Activated T-cell treated with anti-CD3 and anti-CD28 coated beads for 4 hours (primary cell): ENCODE data around the gene LRRC75A.

Experiments used
- DNase-seq: peaks from one replicate; pipeline ENCODE4 v3.0.0-alpha.2; 2020

The LRRC75A gene

GRCh38 chr17:16492613-16493530 lies 879 bp upstream of the LRRC75A start:
- no peak for DNase-seq

GRCh38 chr17:16491131-16491702 lies 776 bp downstream of the LRRC75A start:
- no peak for DNase-seq

DNA sequence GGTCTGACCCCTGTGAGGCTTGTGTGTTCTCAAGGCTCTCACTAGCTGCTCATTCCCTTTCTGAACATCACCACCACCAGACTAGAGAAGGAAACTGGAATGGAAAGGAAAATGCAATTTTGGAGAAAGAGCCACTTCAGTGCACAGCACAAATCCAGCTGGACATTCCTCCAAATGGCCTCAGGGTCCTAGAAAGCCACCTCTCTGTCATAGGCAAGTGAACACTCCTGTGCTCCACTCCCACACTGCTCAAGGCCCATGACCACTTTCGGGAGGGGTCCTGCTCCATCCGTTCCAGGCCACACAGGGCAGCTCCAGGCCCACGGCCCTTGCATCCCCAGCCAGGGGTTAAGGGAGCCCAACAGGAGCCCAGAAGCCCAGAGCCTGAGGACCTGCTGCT lies 2.6 kb downstream of the LRRC75A start:
- no peak for DNase-seq

DNA sequence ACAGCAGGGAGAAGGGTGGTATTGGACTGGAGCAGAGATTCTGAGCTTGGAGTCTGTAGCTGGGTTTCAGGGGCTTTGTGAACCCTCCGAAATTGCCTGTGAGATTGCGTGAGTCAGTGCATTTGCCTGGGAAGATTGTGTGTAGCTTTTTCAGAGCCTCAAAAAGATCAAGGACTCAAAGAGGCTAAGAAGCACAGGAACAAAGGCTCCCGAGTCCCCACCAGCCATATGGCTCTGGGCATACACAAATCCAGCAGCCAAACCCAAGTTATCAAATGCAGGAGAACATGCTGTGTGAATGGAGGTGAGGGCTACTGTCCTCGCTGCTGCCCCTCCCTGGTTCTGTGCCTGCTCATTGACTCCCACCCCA lies 3.0 kb downstream of the LRRC75A start:
- DNase-seq = no peak

DNA sequence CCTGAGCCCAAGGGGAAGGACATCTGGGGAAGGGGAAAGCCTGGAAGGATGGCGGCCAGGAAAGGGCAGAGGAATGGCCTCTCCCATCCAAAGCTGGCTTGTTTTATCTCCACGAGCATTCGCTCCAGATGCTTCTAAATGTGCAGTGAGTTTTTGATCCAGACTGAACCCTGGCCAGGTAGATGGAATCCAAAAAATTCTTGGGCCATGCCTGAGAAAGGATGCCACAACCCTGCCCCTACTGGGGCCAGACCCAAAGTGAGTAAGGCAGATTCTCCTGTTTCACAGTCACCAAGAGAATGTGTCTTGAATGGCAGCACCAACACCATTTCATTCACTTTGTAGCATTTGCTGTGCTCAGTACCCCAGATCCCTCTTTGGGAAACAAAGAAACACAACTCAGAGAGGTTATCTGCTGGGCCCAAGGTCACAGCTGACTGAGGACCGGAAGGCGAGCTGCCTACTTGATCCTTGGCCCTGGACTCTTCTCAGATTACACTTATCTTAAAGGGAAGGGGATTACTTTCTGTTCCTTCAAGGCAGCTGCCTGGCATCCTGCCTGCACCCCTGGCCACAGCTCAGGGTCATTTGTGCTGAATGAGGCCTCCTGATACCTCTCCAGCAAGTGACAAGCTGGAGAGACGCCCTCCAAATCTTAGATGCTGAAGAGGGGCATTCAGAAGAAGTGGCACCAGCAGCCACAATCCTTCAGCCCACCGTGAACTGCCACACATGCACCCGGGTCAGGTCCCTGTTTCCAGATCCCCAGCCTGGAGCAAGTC lies 3.6 kb downstream of the LRRC75A start:
- no peak for DNase-seq

- DNase-seq = no peak
Observed at GRCh38 chr17:16486373-16487250, 5.4 kb downstream of the LRRC75A start.

DNA sequence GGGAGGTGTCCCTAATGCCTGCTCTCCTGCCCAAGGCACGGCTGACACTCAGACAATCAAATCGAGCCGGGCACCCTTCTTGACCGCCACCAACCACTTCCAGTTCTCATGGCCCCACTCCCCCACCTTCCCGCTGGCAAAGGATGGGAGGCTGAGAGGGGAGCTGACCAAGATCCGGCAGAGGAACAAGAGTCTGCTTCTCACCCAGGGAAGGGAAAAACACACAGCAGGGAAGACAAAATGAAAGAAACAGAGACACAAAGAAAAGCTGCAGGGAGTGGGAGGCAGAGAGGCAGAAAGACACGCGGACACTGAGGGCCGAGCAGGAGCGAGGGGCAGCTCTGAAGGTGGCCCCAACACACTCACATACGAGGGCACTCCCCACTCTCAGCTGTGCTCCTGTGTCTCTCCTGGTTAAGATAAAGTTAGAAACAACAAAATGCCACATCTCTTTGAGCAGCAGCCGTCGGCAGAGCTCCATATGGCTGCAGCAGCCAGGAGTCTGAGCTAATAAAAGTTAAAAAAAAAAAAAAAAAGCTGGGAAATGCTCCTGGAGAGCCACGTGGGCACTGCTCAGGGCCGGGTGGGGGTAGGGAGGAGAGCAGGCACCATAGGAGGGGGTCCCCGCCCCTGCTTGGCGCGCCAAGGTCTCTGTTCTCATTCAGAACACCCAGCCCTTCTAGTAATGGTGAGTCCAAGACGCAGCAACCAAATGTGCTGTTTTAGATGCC lies 7.4 kb downstream of the LRRC75A start:
- no peak for DNase-seq

- no peak for DNase-seq
Observed at GRCh38 chr17:16483021-16483645, 8.9 kb downstream of the LRRC75A start.

- no peak for DNase-seq
Observed at GRCh38 chr17:16482253-16482652, 9.7 kb downstream of the LRRC75A start.

- DNase-seq = no peak
Observed at GRCh38 chr17:16480995-16481394, 11.0 kb downstream of the LRRC75A start.

DNA sequence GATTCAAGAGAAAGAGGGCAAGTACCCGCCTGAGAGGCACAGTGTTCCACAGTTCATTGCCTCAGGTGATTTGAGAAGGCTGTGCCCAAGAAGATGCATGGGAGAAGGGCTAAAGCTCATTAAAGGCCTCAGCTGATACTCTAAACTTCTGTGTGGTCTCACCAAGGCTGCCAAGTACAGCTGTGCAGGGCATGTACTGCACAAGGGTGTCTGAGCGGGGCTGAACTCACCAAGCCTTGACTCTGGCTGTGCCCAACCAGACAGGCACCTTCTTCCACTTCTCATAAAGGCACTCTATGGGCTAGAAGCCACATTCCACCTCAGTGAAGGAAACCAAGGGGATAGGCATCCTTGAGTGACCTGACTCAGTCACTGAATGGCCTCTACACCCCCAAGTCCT lies 12.7 kb downstream of the LRRC75A start:
- DNase-seq = no peak

DNA sequence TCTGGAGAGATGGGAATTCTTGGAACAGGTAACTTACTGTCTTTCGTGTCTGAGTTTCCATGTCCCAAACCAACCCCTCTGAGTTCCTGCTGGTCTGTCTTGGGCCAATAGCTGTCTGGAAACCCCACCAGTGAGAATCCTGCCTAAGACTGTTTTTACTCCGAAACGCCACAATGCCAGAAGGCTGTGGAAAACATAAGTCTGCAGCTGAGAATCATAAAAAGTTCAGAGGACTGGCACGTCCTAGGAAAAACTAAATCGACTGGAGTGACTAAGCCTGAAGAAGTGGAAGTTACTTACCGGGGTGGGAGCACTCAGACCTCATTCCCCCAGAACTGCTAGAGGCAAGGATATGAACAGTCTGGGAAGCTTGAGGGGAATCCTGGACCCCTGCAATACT lies 13.3 kb downstream of the LRRC75A start:
- no peak for DNase-seq

GRCh38 chr17:16477666-16478065 lies 14.3 kb downstream of the LRRC75A start:
- no peak for DNase-seq

- no peak for DNase-seq
Observed at GRCh38 chr17:16477255-16477654, 14.7 kb downstream of the LRRC75A start.

DNA sequence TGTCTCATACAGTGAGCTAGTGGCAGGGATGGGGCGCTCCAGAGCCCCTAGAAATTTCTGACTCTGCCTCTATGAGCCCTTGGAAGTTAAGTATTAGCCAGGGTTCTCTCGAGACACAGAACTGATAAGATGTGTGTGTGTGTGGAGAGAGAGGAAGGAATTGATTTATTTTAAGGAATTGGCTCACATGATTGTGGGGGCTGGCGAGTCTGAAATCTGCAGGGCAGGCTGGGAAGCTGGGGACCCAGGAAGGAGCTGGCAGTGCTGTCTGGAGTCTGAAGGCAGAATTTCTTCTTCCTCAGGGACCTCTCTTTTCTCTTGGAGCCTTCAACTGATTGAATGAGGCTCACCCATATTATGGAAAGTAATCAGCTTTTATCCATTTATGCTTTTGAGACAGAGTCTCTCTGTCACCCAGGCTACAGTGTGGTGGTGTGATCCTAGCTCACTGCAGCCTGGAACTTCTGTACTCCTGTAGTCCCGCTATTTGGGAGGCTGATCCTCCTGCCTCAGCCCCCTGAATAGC lies 16.8 kb downstream of the LRRC75A start:
- no peak for DNase-seq

- no peak for DNase-seq
Observed at GRCh38 chr17:16474012-16474725, 17.8 kb downstream of the LRRC75A start.

DNA sequence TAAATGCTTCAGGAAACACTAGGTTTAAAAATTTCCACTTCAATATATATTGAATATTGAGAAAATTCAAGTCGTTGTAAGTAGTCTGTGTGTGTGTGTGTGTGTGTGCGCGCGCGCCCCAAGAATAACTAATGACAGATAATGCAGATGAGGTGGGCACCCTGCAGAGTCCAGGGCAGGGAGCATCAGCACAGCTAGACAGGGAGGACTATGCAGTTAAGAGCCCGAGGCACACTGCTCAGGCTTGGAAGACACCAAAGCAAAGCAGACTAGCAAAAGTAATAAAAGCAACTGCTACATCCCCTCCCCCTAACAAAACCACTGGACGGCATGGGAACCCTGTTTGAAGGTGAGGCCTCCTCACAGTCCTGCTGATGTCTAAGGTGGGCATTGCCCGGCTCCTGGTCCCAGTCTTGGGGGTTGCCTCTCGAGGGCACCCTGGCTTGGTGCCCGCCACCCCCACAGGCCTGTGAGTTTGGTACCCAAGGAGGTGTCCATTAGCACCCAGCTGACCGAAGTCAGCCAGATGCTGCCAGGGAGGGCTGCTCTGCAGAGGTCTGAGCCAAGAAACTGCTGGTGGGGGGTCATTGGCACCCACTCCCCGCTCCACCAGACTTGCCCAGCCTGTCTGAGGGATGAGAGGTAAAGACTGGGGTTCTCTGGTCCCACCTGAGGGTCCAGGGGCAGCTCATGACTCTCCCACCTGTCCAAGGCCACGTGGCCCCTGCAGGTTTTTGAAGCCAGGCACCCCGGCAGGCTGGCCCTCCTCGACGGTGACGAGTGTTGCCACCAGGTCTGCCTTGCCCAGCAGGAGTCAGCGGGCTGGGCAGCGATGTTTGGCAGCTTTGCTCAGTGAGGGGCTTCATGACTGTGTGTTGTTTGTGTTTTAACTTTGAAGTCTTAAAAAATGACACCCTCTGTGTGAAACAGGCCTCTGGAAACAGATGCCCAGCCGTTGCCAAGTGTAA lies 18.7 kb downstream of the LRRC75A start:
- DNase-seq = no peak

GRCh38 chr17:16472539-16472938 lies 19.5 kb downstream of the LRRC75A start:
- DNase-seq = no peak

DNA sequence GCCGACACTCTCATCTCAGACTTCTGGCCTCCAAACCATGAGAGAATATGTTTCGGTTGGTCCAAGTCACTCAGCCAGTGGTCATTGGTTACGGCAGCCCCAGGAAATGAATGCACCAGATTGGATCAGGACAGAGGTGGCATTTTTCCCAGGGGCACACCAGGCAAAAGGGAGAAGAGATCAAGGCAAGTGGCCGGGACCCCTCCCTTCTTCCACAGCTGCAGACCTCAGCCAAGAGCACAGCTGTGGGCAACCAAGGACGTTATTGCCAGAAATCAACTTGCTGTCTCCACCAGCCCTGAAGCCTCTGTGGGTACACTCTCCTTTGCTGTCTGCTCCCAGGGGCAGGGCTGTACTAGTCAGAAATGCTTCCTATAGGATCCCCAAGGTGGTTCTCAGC lies 20.7 kb downstream of the LRRC75A start:
- DNase-seq = no peak
